HL-60 (cell line): Measurements from ENCODE around the gene BRAF.

Experiments used
- CTCF ChIP-seq: IDR thresholded peaks from one replicate; pipeline ENCODE4 v1.5.1; 2011; ENCODE audit warnings: low read length, control low read depth, inconsistent platforms; ENCODE audit not compliant: insufficient read depth
- POLR2AphosphoS5 ChIP-seq: IDR thresholded peaks from 2 replicates; pipeline ENCODE4 v1.6.1; 2012; ENCODE audit warnings: low read depth
- REST ChIP-seq: IDR thresholded peaks from 2 replicates; pipeline ENCODE4 v1.6.1; 2012; ENCODE audit warnings: low read depth; ENCODE audit not compliant: insufficient replicate concordance

- TF ChIP-seq POLR2AphosphoS5, result no peak
- no peak for TF ChIP-seq CTCF
- TF ChIP-seq REST, result no peak
These were observed 233.2 kb downstream of the BRAF start for GRCh38 chr7:140691376-140692045.
